ENCODE data around the gene PRPF40B. TPM values are rescaled to one million over a fixed set of nuclear protein-coding genes. Genes with fewer than 3 reads are reported as not detected.

Gene PRPF40B
- total and polyA plus RNA-seq, 2 of the 13 experiments (the other 11 are each of a cell fraction or from before 2014, with no cell fraction given): 5.0 to 7.8 TPM

DNA sequence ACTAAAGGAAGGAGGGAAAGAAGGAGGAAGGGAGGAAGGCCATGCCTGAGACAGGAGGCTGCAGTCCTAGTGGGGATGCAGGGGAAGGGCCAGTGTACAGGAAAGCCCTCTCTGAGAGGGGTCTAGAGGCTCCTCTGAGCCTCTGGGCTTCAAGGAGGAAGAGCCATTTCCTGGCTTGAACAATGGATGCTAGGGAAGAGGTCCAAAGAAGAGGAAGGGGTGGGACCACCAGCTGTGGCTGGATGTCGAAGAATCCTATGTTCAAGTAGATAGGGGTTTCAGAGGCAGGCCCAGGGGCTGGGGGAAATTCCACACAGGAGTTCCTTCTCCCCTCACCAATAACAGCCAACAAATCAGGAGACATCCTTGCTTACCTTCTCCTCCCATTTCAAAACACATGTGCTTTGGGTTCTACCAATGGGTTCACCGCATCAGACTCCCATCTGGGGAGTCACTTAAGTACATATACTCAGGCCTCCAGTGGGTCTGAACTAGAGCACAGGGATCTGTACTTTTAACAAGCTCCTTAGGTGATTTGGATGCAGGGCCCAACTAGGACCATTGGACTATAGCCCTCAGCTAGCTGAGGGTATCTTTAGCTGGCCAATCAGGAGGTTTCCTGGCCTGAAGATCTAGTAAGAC, 32.4 kb downstream of the PRPF40B start:
- Histone ChIP-seq H3K36me3 (replicated peaks in 1 of 2; ENCODE audit: control insufficient read depth in 1 of 2, insufficient read depth in 2 of 2, low read length in 2 of 2) (no peaks in the 10 kb centered on the region), H3K79me2 (ENCODE audit: insufficient read depth, low read length) (no peaks in the 10 kb centered on the region), H3K4me2 (ENCODE audit: low read depth, low read length) (no peak overlapping the region), H3K9me3 (ENCODE audit: low read length) (no peaks in the 10 kb centered on the region), H3K27me3 (ENCODE audit: control insufficient read depth in 1 of 2, insufficient read depth in 2 of 2, low read length in 2 of 2) (peaks cover 0 to 4% of the 10 kb centered on the region in 2 experiments; a peak in 2 of 5 replicates), H3K9ac (ENCODE audit: insufficient read depth, low read depth, low read length) (no peak overlapping the region), H3K4me1 (ENCODE audit: insufficient read depth, low read length) (peaks cover 8% of the 10 kb centered on the region), H2AFZ (ENCODE audit: low read length) (no peak overlapping the region), H3K4me3 (replicated peaks in 1 of 3; ENCODE audit: insufficient read depth in 1 of 3, low read depth in 2 of 3, low read length in 3 of 3) (no peak overlapping the region), H3K27ac (ENCODE audit: extremely low read length, insufficient read depth, low read length) (no peak overlapping the region), H4K20me1 (ENCODE audit: insufficient read depth, low read length) (no peaks in the 10 kb centered on the region)
- ChIA-PET POLR2A (no interaction called here), CTCF (ENCODE audit: low intra/inter-chr PET ratio, low total read pairs) (no interaction called here)
- DNase-seq (ENCODE audit: low spot score) (no peak), ATAC-seq (no peak), FAIRE-seq (no peak)
- WGBS (ENCODE audit: low lambda C conversion rate): 73% methylated on average over 2 of the region's 2 CpGs
- intact Hi-C loops (cut with micrococcal nuclease; ENCODE audit: unreplicated experiment) (no loop called here), in situ Hi-C loops (cut with HindIII; ENCODE audit: extremely low pct_ligation_motif_present, low pct_unique_long_range_greater_than_20kb) (no loop called here)
- TF ChIP-seq HNRNPK (IDR thresholded peaks at IDR 0.05; ENCODE audit: low read depth, low read length, poor library complexity, severe bottlenecking): no peak
- TF ChIP-seq, protein P1, sequence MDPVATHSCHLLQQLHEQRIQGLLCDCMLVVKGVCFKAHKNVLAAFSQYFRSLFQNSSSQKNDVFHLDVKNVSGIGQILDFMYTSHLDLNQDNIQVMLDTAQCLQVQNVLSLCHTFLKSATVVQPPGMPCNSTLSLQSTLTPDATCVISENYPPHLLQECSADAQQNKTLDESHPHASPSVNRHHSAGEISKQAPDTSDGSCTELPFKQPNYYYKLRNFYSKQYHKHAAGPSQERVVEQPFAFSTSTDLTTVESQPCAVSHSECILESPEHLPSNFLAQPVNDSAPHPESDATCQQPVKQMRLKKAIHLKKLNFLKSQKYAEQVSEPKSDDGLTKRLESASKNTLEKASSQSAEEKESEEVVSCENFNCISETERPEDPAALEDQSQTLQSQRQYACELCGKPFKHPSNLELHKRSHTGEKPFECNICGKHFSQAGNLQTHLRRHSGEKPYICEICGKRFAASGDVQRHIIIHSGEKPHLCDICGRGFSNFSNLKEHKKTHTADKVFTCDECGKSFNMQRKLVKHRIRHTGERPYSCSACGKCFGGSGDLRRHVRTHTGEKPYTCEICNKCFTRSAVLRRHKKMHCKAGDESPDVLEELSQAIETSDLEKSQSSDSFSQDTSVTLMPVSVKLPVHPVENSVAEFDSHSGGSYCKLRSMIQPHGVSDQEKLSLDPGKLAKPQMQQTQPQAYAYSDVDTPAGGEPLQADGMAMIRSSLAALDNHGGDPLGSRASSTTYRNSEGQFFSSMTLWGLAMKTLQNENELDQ (CRISPR knock-in tag; IDR thresholded peaks at IDR 0.05; ENCODE audit: borderline replicate concordance): no peak
- BruUV-seq (replicated peaks): no TSS peak

DNA sequence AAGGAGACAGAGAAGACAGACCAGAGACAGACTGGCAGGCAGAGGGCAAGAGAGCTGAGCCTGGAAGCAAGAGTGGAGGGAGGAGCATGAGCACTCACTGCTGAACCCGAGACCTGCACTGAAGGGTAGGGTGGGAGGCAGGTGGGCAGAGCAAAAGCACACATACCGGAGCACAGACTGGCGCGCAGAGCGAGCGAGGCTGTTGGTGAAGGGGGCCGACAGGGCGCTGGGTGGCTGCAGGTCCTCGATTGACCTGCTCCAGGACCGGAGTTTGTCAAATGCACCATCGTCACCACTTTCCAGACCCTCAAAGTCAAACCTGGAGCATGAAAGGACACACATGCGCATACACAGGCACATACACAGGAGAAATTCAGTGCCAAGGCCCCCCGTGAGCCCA, 34.9 kb downstream of the PRPF40B start:
- BruUV-seq (replicated peaks): no TSS peak
- peaks cover 0 to 4% of the 10 kb centered on the region in 2 experiments; a peak in 2 of 5 replicates for H3K27me3 ChIP-seq (ENCODE audit: control insufficient read depth in 1 of 2, insufficient read depth in 2 of 2, low read length in 2 of 2)
- DNase-seq (ENCODE audit: low spot score): no peak
- H3K36me3 ChIP-seq (replicated peaks in 1 of 2; ENCODE audit: control insufficient read depth in 1 of 2, insufficient read depth in 2 of 2, low read length in 2 of 2): no peaks in the 10 kb centered on the region
- H3K4me1 ChIP-seq (ENCODE audit: insufficient read depth, low read length): peaks cover 11% of the 10 kb centered on the region
- CTCF ChIA-PET (ENCODE audit: low intra/inter-chr PET ratio, low total read pairs): no interaction called here
- H3K4me3 ChIP-seq (replicated peaks in 1 of 3; ENCODE audit: insufficient read depth in 1 of 3, low read depth in 2 of 3, low read length in 3 of 3): no peak overlapping the region
- H3K4me2 ChIP-seq (ENCODE audit: low read depth, low read length): no peak overlapping the region
- ATAC-seq: no peak
- intact Hi-C loops (cut with micrococcal nuclease; ENCODE audit: unreplicated experiment) (no loop called here), in situ Hi-C loops (cut with HindIII; ENCODE audit: extremely low pct_ligation_motif_present, low pct_unique_long_range_greater_than_20kb) (no loop called here)
- 61% methylated on average over 12 of the region's 13 CpGs for WGBS (ENCODE audit: low lambda C conversion rate)
- no peak overlapping the region for H3K27ac ChIP-seq (ENCODE audit: extremely low read length, insufficient read depth, low read length)
- no peak overlapping the region for H3K9ac ChIP-seq (ENCODE audit: insufficient read depth, low read depth, low read length)
- no peaks in the 10 kb centered on the region for H3K79me2 ChIP-seq (ENCODE audit: insufficient read depth, low read length)
- no peaks in the 10 kb centered on the region for H3K9me3 ChIP-seq (ENCODE audit: low read length)
- no peaks in the 10 kb centered on the region for H4K20me1 ChIP-seq (ENCODE audit: insufficient read depth, low read length)
- no peak overlapping the region for H2AFZ ChIP-seq (ENCODE audit: low read length)
- POLR2A ChIA-PET: no interaction called here
- no peak for FAIRE-seq
- TF ChIP-seq ZNF430 (CRISPR knock-in tag; IDR thresholded peaks at IDR 0.05) (no peak), PATZ1 (CRISPR knock-in tag; IDR thresholded peaks at IDR 0.05) (no peak), YEATS4 (CRISPR knock-in tag; IDR thresholded peaks at IDR 0.05; ENCODE audit: borderline replicate concordance) (no peak), MED1 (CRISPR knock-in tag; IDR thresholded peaks at IDR 0.05) (no peak), ZFY (CRISPR knock-in tag; IDR thresholded peaks at IDR 0.05) (no peak), NR2F6 (IDR thresholded peaks at IDR 0.05) (no peak), NR2F6 (CRISPR knock-in tag; IDR thresholded peaks at IDR 0.05) (no peak), ZNF770 (CRISPR knock-in tag; IDR thresholded peaks at IDR 0.05) (no peak), HNRNPK (IDR thresholded peaks at IDR 0.05; ENCODE audit: low read depth, low read length, poor library complexity, severe bottlenecking) (no peak)

All from HepG2 (cell line).